Stomach (tissue), 9 donors: ENCODE results near the gene OLFM2. TPM values are rescaled to one million over a fixed set of nuclear protein-coding genes. Genes with fewer than 3 reads are reported as not detected.
A peak's percentile ranks its signal among the peaks of the same experiment; 100 is the strongest.

Experiments
- DNase-seq, 2 donors: peaks; one replicate each; pipeline versions ENCODE4 v3.0.0 to v3.0.0-alpha.2; 2013 to 2019
- H3K27ac ChIP-seq, 5 donors: fragments of 200-600 bp in 4 of 5; sonication (generic) in 4 of 5; one replicate each; pipeline ENCODE4 v1.5.1; 2013 to 2019; ENCODE audit warnings: mild to moderate bottlenecking in 1 of 5, moderate library complexity in 1 of 5
- H3K27me3 ChIP-seq, 3 donors: fragments of 200-600 bp; sonication (generic); one replicate each; pipeline ENCODE4 v1.5.1; 2017 to 2019; ENCODE audit warnings: mixed run types in 1 of 3
- H3K36me3 ChIP-seq, 4 donors: fragments of 200-600 bp; sonication (generic); 1 replicate in 3 of 4; 2 replicates in 1 of 4; pipeline ENCODE4 v1.5.1; 2016 to 2019
- H3K4me1 ChIP-seq, 4 donors: fragments of 200-600 bp; sonication (generic); one replicate each; pipeline ENCODE4 v1.5.1; 2016 to 2019
- H3K4me3 ChIP-seq, 4 donors: fragments of 200-600 bp; sonication (generic) in 3 of 4; one replicate each; pipeline ENCODE4 v1.5.1; 2016 to 2019; ENCODE audit warnings: mild to moderate bottlenecking in 1 of 4
- H3K9me3 ChIP-seq, 4 donors: fragments of 200-600 bp; sonication (generic); one replicate each; pipeline ENCODE4 v1.5.1; 2016 to 2019
- CTCF ChIP-seq, 7 experiments: fragments of 450-650 bp in 4 of 7; fragments of 200-600 bp in 3 of 7; sonication (generic) in 3 of 7; IDR thresholded peaks; one replicate each; pipeline ENCODE4 v1.5.1; 2016 to 2019; ENCODE audit warnings: antibody characterized with exemption in 7 of 7, control low read depth in 2 of 7, mild to moderate bottlenecking in 1 of 7
- EP300 ChIP-seq: sonication (generic); formaldehyde crosslinking; IDR thresholded peaks from one replicate; pipeline ENCODE4 v1.6.1; 2017; ENCODE audit warnings: antibody characterized with exemption
- POLR2A ChIP-seq, 4 donors: fragments of 450-650 bp; IDR thresholded peaks; one replicate each; pipeline ENCODE4 v1.6.1; 2016; ENCODE audit warnings: antibody characterized with exemption in 4 of 4, control low read depth in 2 of 4, mild to moderate bottlenecking in 1 of 4, moderate library complexity in 1 of 4
- POLR2AphosphoS5 ChIP-seq, 3 donors: sonication (generic); formaldehyde crosslinking; IDR thresholded peaks; one replicate each; pipeline ENCODE4 v1.6.1; 2016; ENCODE audit warnings: antibody characterized with exemption in 3 of 3
- WGBS, 5 donors: extraction: QIAGEN DNeasy Blood & Tissue Kit in 3 of 5; methylation state at CpG; one replicate each; pipeline versions ENCODE4 v1.1.5 to v1.1.7; 2013 to 2018; 5-methylcytosine and 5-hydroxymethylcytosine counted together
- intact Hi-C: fragments of 100-400 bp; cut with DNase I; formaldehyde crosslinking; loops from one replicate; pipeline ENCODE4 v1.15.1; 2023; ENCODE audit warnings: low total_unique reads
- polyA plus RNA-seq, 3 donors: library from polyadenylated mRNA; stranded (reverse); fragments of 200-250 nt; gene quantifications; one replicate each; pipeline ENCODE4 v1.2.3, GENCODE V29; 2013
- total RNA-seq, 5 donors: library from RNA; depleted of rRNA; stranded (reverse); fragments of >200 nt; gene quantifications; one replicate each; pipeline versions ENCODE4 v1.1.0 to v1.2.3, GENCODE V29; 2014 to 2016
- donor health status: healthy with polysubstance abuse.
- donor health status: Bipolar disorder and iron deficiency.
- donor health status: healthy.

The OLFM2 gene
- total and polyA plus RNA-seq, 8 donors, result 1.7 to 15.4 (median 6.0) TPM; not detected in 2

DNA sequence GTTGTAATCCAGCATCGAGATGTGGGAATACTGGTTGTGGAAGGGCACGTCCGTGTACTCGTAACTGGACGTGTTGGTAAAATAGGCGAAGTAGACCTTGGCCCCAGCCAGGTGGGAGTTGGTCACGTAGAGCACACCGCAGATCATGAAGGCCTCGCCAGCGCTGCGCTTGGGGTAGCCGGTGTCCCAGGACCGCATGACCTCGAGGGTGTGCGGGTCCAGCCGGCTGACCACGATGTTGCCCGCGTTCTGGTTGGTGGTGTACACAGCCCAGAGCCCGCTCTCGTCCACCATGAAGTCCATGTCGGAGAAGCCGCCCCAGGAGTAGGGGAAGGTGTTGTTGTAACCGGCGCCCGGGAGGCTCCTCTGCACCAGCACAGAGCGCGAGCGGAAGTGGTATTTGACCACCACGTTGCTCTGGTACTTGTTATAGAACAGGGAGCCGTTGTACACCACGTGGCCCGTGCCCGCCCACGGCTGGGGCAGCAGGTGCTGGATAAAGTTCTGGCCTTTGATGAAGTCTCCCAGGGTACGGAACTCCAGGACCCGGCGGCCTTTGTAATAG lies 82.0 kb downstream of the OLFM2 start:
- no peak overlapping the region for H3K27ac ChIP-seq
- TF ChIP-seq CTCF (IDR thresholded peaks at IDR 0.05) (no peak), EP300 (no peak)
- H3K27me3 ChIP-seq, result no peaks in the 10 kb centered on the region
- intact Hi-C loops, result no loop called here
- H3K9me3 ChIP-seq, result no peaks in the 10 kb centered on the region
- H3K4me1 ChIP-seq, result peaks cover 0 to 8% (median 0%) of the 10 kb centered on the region in 4 donors
- DNase-seq, result no peak
- peaks cover 0 to 29% (median 16%) of the 10 kb centered on the region in 4 donors for H3K36me3 ChIP-seq
- 95 to 97% (median 96%) methylated on average over 25 to 38 of the region's 38 CpGs for WGBS, 5 donors
- no peak overlapping the region for H3K4me3 ChIP-seq

GRCh38 chr19:9850235-9850959 lies 85.9 kb downstream of the OLFM2 start:
- DNase-seq, result peak in 1 of 2 donors; percentile 80
- TF ChIP-seq EP300 (no peak), POLR2A (IDR thresholded peaks at IDR 0.05) (no peak), CTCF (IDR thresholded peaks at IDR 0.05) (no peak), POLR2AphosphoS5 (IDR thresholded peaks at IDR 0.05) (no peak)
- WGBS, 5 donors, result 64 to 82% (median 75%) methylated on average over 11 to 19 of the region's 19 CpGs
- no peaks in the 10 kb centered on the region for H3K9me3 ChIP-seq
- peaks cover 0 to 19% (median 7%) of the 10 kb centered on the region in 4 donors for H3K4me1 ChIP-seq
- H3K4me3 ChIP-seq, result no peak overlapping the region
- H3K27me3 ChIP-seq, result no peaks in the 10 kb centered on the region
- H3K36me3 ChIP-seq, result peaks cover 14 to 69% (median 55%) of the 10 kb centered on the region in 4 donors
- intact Hi-C loops, result no loop called here
- H3K27ac ChIP-seq, result no peak overlapping the region

- Histone ChIP-seq H3K4me3 (no peak overlapping the region), H3K9me3 (no peaks in the 10 kb centered on the region), H3K27me3 (no peaks in the 10 kb centered on the region), H3K36me3 (peaks cover 15 to 75% (median 60%) of the 10 kb centered on the region in 4 donors), H3K27ac (no peak overlapping the region), H3K4me1 (peaks cover 0 to 19% (median 7%) of the 10 kb centered on the region in 4 donors)
- no peak for TF ChIP-seq EP300
- TF ChIP-seq CTCF (IDR thresholded peaks at IDR 0.05), result no peak
- TF ChIP-seq POLR2AphosphoS5 (IDR thresholded peaks at IDR 0.05), result no peak
- no peak for TF ChIP-seq POLR2A (IDR thresholded peaks at IDR 0.05)
- no peak for DNase-seq
- intact Hi-C loops, result no loop called here
- WGBS, 5 donors, result 75 to 85% (median 80%) methylated on average over 1 to 7 of the region's 7 CpGs
These were observed 86.5 kb downstream of the OLFM2 start for GRCh38 chr19:9849791-9850190.

- WGBS, 5 donors, result 80 to 89% (median 85%) methylated on average over 8 to 23 of the region's 23 CpGs
- peaks cover 25 to 79% (median 71%) of the 10 kb centered on the region in 4 donors for H3K36me3 ChIP-seq
- H3K27me3 ChIP-seq, result no peaks in the 10 kb centered on the region
- DNase-seq, result peak in 1 of 2 donors; percentile 47
- TF ChIP-seq POLR2A (IDR thresholded peaks at IDR 0.05) (no peak), POLR2AphosphoS5 (IDR thresholded peaks at IDR 0.05) (no peak), CTCF (IDR thresholded peaks at IDR 0.05) (no peak), EP300 (no peak)
- peaks cover 0 to 19% (median 7%) of the 10 kb centered on the region in 4 donors for H3K4me1 ChIP-seq
- intact Hi-C loops, result no loop called here
- peaks cover 0 to 3% (median under 1%) of the 10 kb centered on the region in 4 donors for H3K9me3 ChIP-seq
- no peak overlapping the region for H3K27ac ChIP-seq
- no peak overlapping the region for H3K4me3 ChIP-seq
These were observed 87.6 kb downstream of the OLFM2 start for GRCh38 chr19:9848762-9849161.
